ENCODE measurements around the gene PEAR1. TPM values are rescaled to one million over a fixed set of nuclear protein-coding genes. Genes with fewer than 3 reads are reported as not detected.

Gene PEAR1
- polyA plus RNA-seq, 1 of the 3 experiments (the other 2 are of a cell fraction), result 1.2 TPM

DNA sequence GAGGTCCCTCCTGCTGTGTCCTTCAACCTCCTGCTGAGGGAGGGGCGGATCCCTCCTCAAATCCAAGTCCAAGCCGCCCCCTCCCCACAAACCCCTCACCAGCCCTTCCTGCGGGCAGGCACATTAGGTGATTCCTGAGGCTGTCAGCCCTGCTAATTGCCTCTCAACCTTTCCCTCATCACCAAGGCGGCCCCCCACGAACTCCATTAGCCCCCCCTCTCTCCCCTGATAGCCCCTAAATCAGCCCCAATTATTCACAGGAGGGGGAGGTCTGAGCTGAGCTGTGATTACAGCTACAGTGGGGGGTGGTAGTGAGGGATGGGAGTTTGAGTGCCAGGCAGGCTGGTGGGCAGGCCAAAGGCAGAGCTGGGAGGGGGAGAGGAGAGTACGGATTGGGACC, 5.8 kb upstream of the PEAR1 start:
- Histone ChIP-seq H3F3A (replicated peaks; ENCODE audit: insufficient read depth) (peaks cover 16% of the 10 kb centered on the region), H3K27me3 (ENCODE audit: insufficient read depth) (no peaks in the 10 kb centered on the region; the same call in 1 of the 2 replicates), H3K9ac (no peak overlapping the region), H4K20me1 (ENCODE audit: insufficient read depth) (no peaks in the 10 kb centered on the region), H3K4me2 (no peak overlapping the region), H3K9me3 (no peaks in the 10 kb centered on the region), H3K27ac (ENCODE audit: low read depth in 2 of 2, low read length in 1 of 2) (no peak overlapping the region; a peak in 1 of 4 replicates), H3K4me1 (ENCODE audit: control insufficient read depth in 1 of 2, insufficient read depth in 2 of 2, low read depth in 1 of 2, low read length in 1 of 2) (peaks cover 0 to 46% of the 10 kb centered on the region in 2 experiments; a peak in 1 of 4 replicates), H3K4me3 (ENCODE audit: low read depth in 2 of 2, low read length in 1 of 2) (no peak overlapping the region), H3K79me2 (ENCODE audit: insufficient read depth) (no peaks in the 10 kb centered on the region), H3K9me2 (no peaks in the 10 kb centered on the region), H3K36me3 (replicated peaks in 1 of 2; ENCODE audit: control insufficient read depth in 1 of 2, insufficient read depth in 2 of 2, low read length in 1 of 2) (no peaks in the 10 kb centered on the region), H2AFZ (ENCODE audit: low read depth) (no peak overlapping the region)
- peak; percentile 44 for DNase-seq
- ChIA-PET POLR2A (interaction anchor here (0.8 to 2.9 kb wide), 2 partner anchors 27 to 87 kb away, joined by 4 to 27 read pairs; partner anchors contain the start of genes INSRR and NTRK1), CTCF (interaction anchor here (1.2 to 21.6 kb wide), 10 partner anchors 21 to 197 kb away, joined by 3 to 455 read pairs (median 135); partner anchors contain the start of genes INSRR, ISG20L2, METTL25B and MRPL24)
- 30% methylated on average over 6 of the region's 6 CpGs for WGBS (ENCODE audit: low lambda C conversion rate)
- TF ChIP-seq NRF1 (IDR thresholded peaks at IDR 0.05; ENCODE audit: low read depth, low read length) (no peak), RXRA (IDR thresholded peaks at IDR 0.05; ENCODE audit: borderline replicate concordance, low read depth) (no peak), EP300 (IDR thresholded peaks at IDR 0.05; ENCODE audit: borderline replicate concordance in 1 of 2, low read depth in 1 of 2, low read length in 1 of 2) (no peak), EZH2phosphoT487 (IDR thresholded peaks at IDR 0.05; ENCODE audit: borderline replicate concordance, low read depth) (no peak), RAD21 (IDR thresholded peaks at IDR 0.05; ENCODE audit: low read length) (no peak), ELF1 (IDR thresholded peaks at IDR 0.05) (no peak), GATA2 (CRISPR knock-in tag; IDR thresholded peaks at IDR 0.05) (no peak), JUND (IDR thresholded peaks at IDR 0.05) (no peak), FOXJ3 (CRISPR knock-in tag; IDR thresholded peaks at IDR 0.05) (no peak), POLR2AphosphoS5 (IDR thresholded peaks at IDR 0.05; ENCODE audit: low read depth, low read length) (no peak), NFIC (IDR thresholded peaks at IDR 0.05; ENCODE audit: borderline replicate concordance) (no peak), TCF12 (IDR thresholded peaks at IDR 0.05) (no peak), MXI1 (IDR thresholded peaks at IDR 0.05; ENCODE audit: low read depth, low read length) (no peak)
- TF ChIP-seq, protein P1, sequence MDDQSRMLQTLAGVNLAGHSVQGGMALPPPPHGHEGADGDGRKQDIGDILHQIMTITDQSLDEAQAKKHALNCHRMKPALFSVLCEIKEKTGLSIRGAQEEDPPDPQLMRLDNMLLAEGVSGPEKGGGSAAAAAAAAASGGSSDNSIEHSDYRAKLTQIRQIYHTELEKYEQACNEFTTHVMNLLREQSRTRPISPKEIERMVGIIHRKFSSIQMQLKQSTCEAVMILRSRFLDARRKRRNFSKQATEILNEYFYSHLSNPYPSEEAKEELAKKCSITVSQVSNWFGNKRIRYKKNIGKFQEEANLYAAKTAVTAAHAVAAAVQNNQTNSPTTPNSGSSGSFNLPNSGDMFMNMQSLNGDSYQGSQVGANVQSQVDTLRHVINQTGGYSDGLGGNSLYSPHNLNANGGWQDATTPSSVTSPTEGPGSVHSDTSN (IDR thresholded peaks at IDR 0.05), result no peak
- TF ChIP-seq, protein P2, sequence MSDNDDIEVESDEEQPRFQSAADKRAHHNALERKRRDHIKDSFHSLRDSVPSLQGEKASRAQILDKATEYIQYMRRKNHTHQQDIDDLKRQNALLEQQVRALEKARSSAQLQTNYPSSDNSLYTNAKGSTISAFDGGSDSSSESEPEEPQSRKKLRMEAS (IDR thresholded peaks at IDR 0.05; ENCODE audit: low read depth), result no peak

DNA sequence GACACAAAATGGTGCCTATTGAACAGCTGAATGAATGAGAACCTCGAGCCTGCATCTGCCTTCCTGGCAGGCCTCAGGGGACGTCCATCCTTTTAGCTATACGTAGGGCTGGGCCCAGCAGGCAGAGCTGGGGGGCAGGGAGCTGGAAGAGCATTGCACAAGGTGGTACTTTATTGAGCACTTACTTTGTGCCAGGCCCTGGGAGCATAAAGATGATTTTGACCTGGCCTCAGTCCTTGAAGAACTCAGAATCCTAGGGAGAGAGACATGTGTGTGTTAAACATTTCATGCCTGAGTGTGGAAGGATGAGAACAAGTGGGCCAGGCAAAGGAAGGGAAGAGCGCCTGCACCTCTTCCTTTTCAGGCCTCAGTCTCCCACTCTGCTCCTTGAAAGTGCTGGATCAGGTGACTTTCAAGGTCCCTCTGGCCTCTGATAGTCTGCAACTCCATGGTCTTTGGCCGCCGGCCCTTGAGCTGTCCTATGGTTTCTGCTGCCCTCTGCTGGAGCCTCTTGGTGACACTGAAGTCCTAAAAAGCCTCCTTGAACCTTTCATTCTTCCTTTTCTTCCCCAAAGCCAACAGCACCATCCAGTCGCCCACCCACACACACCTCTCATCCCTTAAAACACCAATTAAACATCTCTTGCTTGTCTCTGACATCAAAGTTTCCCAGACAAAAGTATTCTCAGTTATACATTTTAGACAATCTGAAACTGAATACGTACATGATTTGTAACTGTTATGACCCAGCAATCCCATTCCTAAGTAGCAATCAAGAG, 3.5 kb upstream of the PEAR1 start:
- Histone ChIP-seq H2AFZ (ENCODE audit: low read depth) (no peak overlapping the region), H3F3A (replicated peaks; ENCODE audit: insufficient read depth) (peaks cover 16% of the 10 kb centered on the region), H3K9me3 (no peaks in the 10 kb centered on the region), H4K20me1 (ENCODE audit: insufficient read depth) (no peaks in the 10 kb centered on the region), H3K9ac (no peak overlapping the region), H3K4me2 (no peak overlapping the region), H3K27me3 (ENCODE audit: insufficient read depth) (no peaks in the 10 kb centered on the region), H3K4me3 (ENCODE audit: low read depth in 2 of 2, low read length in 1 of 2) (no peak overlapping the region), H3K4me1 (ENCODE audit: control insufficient read depth in 1 of 2, insufficient read depth in 2 of 2, low read depth in 1 of 2, low read length in 1 of 2) (peaks cover under 1 to 35% of the 10 kb centered on the region in 2 experiments; a peak in 2 of 4 replicates), H3K27ac (ENCODE audit: low read depth in 2 of 2, low read length in 1 of 2) (peak overlapping the region in 1 of 2 experiments; percentile 11; a peak in 1 of 4 replicates), H3K9me2 (no peaks in the 10 kb centered on the region), H3K79me2 (ENCODE audit: insufficient read depth) (no peaks in the 10 kb centered on the region), H3K36me3 (replicated peaks in 1 of 2; ENCODE audit: control insufficient read depth in 1 of 2, insufficient read depth in 2 of 2, low read length in 1 of 2) (no peaks in the 10 kb centered on the region)
- CTCF ChIA-PET, result interaction anchor here (0.6 to 21.6 kb wide), 40 partner anchors 9 to 263 kb away, joined by 3 to 455 read pairs (median 7); partner anchors contain the start of genes INSRR, ISG20L2, METTL25B and MRPL24
- WGBS (ENCODE audit: low lambda C conversion rate), result 47% methylated on average over 8 of the region's 8 CpGs
- POLR2A ChIA-PET, result interaction anchor here (1.0 to 1.3 kb wide), 5 partner anchors 28 to 138 kb away, joined by 3 to 4 read pairs (median 4); partner anchors contain the start of genes HDGF and NTRK1
- DNase-seq, result peak; percentile 81
- TF ChIP-seq RAD21 (IDR thresholded peaks at IDR 0.05; ENCODE audit: low read length) (peak; percentile 93), GABPA (IDR thresholded peaks at IDR 0.05; ENCODE audit: low read depth) (no peak), SMC3 (IDR thresholded peaks at IDR 0.05; ENCODE audit: low read depth, low read length) (peak; percentile 91), MXI1 (IDR thresholded peaks at IDR 0.05; ENCODE audit: low read depth, low read length) (0 out of 2 replicates have a peak, but pooled peaks have one; percentile 34), POLR2AphosphoS5 (IDR thresholded peaks at IDR 0.05; ENCODE audit: low read depth, low read length) (no peak)
- TF ChIP-seq, protein P3, sequence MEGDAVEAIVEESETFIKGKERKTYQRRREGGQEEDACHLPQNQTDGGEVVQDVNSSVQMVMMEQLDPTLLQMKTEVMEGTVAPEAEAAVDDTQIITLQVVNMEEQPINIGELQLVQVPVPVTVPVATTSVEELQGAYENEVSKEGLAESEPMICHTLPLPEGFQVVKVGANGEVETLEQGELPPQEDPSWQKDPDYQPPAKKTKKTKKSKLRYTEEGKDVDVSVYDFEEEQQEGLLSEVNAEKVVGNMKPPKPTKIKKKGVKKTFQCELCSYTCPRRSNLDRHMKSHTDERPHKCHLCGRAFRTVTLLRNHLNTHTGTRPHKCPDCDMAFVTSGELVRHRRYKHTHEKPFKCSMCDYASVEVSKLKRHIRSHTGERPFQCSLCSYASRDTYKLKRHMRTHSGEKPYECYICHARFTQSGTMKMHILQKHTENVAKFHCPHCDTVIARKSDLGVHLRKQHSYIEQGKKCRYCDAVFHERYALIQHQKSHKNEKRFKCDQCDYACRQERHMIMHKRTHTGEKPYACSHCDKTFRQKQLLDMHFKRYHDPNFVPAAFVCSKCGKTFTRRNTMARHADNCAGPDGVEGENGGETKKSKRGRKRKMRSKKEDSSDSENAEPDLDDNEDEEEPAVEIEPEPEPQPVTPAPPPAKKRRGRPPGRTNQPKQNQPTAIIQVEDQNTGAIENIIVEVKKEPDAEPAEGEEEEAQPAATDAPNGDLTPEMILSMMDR (IDR thresholded peaks at IDR 0.05), result peak; percentile 92
- TF ChIP-seq, protein P4, sequence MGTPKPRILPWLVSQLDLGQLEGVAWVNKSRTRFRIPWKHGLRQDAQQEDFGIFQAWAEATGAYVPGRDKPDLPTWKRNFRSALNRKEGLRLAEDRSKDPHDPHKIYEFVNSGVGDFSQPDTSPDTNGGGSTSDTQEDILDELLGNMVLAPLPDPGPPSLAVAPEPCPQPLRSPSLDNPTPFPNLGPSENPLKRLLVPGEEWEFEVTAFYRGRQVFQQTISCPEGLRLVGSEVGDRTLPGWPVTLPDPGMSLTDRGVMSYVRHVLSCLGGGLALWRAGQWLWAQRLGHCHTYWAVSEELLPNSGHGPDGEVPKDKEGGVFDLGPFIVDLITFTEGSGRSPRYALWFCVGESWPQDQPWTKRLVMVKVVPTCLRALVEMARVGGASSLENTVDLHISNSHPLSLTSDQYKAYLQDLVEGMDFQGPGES (IDR thresholded peaks at IDR 0.05; ENCODE audit: low read depth, low read length), result no peak
